CD14-positive monocyte (primary cell): ENCODE measurements around the gene PCDHA9. TPM values are rescaled to one million over a fixed set of nuclear protein-coding genes. Genes with fewer than 3 reads are reported as not detected.
"Not testable (repeated sequence)": the region's sequence is repeated elsewhere in the genome, so short reads cannot be mapped to it uniquely, and the experiment has no call there.

Experiments
- DNase-seq, 3 donors: peaks; one replicate each; pipeline ENCODE4 v3.0.0-alpha.2; 2011 to 2022
- H2AFZ ChIP-seq: 2 replicates; pipeline ENCODE4 v1.6.0; 2012; ENCODE audit warnings: mild to moderate bottlenecking, low read depth, low read length, inconsistent platforms; ENCODE audit not compliant: insufficient read depth, poor library complexity, severe bottlenecking
- H3K27ac ChIP-seq, 2 donors: 1 replicate in 1 of 2; 2 replicates in 1 of 2; pipeline ENCODE4 v1.5.1; 2012 to 2013; ENCODE audit warnings: low read length in 2 of 2, control low read depth in 1 of 2, inconsistent platforms in 1 of 2, low read depth in 1 of 2, mild to moderate bottlenecking in 1 of 2
- H3K27me3 ChIP-seq, 2 donors: one replicate each; pipeline versions ENCODE4 v1.6.0 to v1.6.1; 2011 to 2013; ENCODE audit warnings: low read length in 2 of 2; ENCODE audit not compliant: control insufficient read depth in 2 of 2, insufficient read depth in 2 of 2
- H3K36me3 ChIP-seq, 2 donors: replicated peaks in 1 of 2; 1 replicate in 1 of 2; 2 replicates in 1 of 2; pipeline versions ENCODE4 v1.5.1 to v1.6.1; 2012 to 2013; ENCODE audit warnings: low read length in 2 of 2, control low read depth in 1 of 2, inconsistent platforms in 1 of 2, mild to moderate bottlenecking in 1 of 2; ENCODE audit not compliant: insufficient read depth in 2 of 2, control insufficient read depth in 1 of 2
- H3K4me1 ChIP-seq, 2 donors: 1 replicate in 1 of 2; 2 replicates in 1 of 2; pipeline versions ENCODE4 v1.5.1 to v1.6.1; 2012 to 2013; ENCODE audit warnings: low read length in 2 of 2, control low read depth in 1 of 2, inconsistent platforms in 1 of 2, mild to moderate bottlenecking in 1 of 2, moderate library complexity in 1 of 2; ENCODE audit not compliant: insufficient read depth in 2 of 2, control insufficient read depth in 1 of 2
- H3K4me2 ChIP-seq: replicated peaks from 2 replicates; pipeline ENCODE3; 2012; ENCODE audit warnings: low read length, moderate library complexity, mild to moderate bottlenecking; ENCODE audit not compliant: poor library complexity, severe bottlenecking; ENCODE audit errors: extremely low read depth
- H3K4me3 ChIP-seq, 3 experiments: fragments of 200-600 bp in 1 of 3; sonication (generic) in 1 of 3; replicated peaks in 1 of 3; 1 replicate in 2 of 3; 2 replicates in 1 of 3; pipeline ENCODE4 v1.5.1; 2011 to 2013; ENCODE audit warnings: low read length in 3 of 3, mild to moderate bottlenecking in 3 of 3, control low read depth in 2 of 3, low read depth in 2 of 3, inconsistent platforms in 1 of 3, moderate library complexity in 1 of 3
- H3K79me2 ChIP-seq: 2 replicates; pipeline ENCODE4 v1.6.0; 2012; ENCODE audit warnings: mild to moderate bottlenecking, control low read depth, inconsistent platforms, low read length, moderate library complexity; ENCODE audit not compliant: insufficient read depth
- H3K9ac ChIP-seq: 2 replicates; pipeline ENCODE4 v1.6.0; 2017; ENCODE audit warnings: low read length, mild to moderate bottlenecking; ENCODE audit not compliant: insufficient read depth, poor library complexity, severe bottlenecking
- H3K9me3 ChIP-seq, 2 donors: replicated peaks in 1 of 2; 1 replicate in 1 of 2; 2 replicates in 1 of 2; pipeline versions ENCODE4 v1.5.1 to v1.6.1; 2012 to 2013; ENCODE audit warnings: low read length in 2 of 2, control low read depth in 1 of 2; ENCODE audit not compliant: control insufficient read depth in 1 of 2, insufficient read depth in 1 of 2
- H4K20me1 ChIP-seq: 2 replicates; pipeline ENCODE4 v1.6.0; 2012; ENCODE audit warnings: mild to moderate bottlenecking, low read length, control low read depth, moderate library complexity; ENCODE audit not compliant: insufficient read depth
- H3K27ac Mint-ChIP-seq, 7 donors: one replicate each; pipeline ENCODE4 v1.8.0; 2020; ENCODE audit warnings: mild to moderate bottlenecking in 7 of 7, mixed read lengths in 7 of 7, moderate library complexity in 6 of 7, inconsistent platforms in 2 of 7
- H3K27me3 Mint-ChIP-seq, 3 donors: one replicate each; pipeline ENCODE4 v1.8.0; 2021 to 2022; ENCODE audit warnings: low read depth in 3 of 3, mild to moderate bottlenecking in 3 of 3, mixed read lengths in 3 of 3, moderate library complexity in 3 of 3, inconsistent platforms in 1 of 3
- H3K36me3 Mint-ChIP-seq, 2 donors: one replicate each; pipeline ENCODE4 v1.8.0; 2020; ENCODE audit warnings: mixed read lengths in 2 of 2, inconsistent platforms in 1 of 2, mild to moderate bottlenecking in 1 of 2
- H3K4me1 Mint-ChIP-seq: one replicate; pipeline ENCODE4 v1.8.0; 2020; ENCODE audit warnings: mild to moderate bottlenecking, mixed read lengths
- H3K4me3 Mint-ChIP-seq, 2 donors: one replicate each; pipeline ENCODE4 v1.8.0; 2020; ENCODE audit warnings: mild to moderate bottlenecking in 2 of 2, mixed read lengths in 2 of 2, moderate library complexity in 1 of 2
- H3K9me3 Mint-ChIP-seq, 7 donors: one replicate each; pipeline ENCODE4 v1.8.0; 2020 to 2022; ENCODE audit warnings: mixed read lengths in 7 of 7, mild to moderate bottlenecking in 6 of 7, moderate library complexity in 6 of 7, inconsistent platforms in 2 of 7
- CTCF ChIP-seq: fragments of 200-600 bp; IDR thresholded peaks from one replicate; pipeline ENCODE4 v1.8.0; 2022; ENCODE audit warnings: antibody characterized with exemption, mild to moderate bottlenecking
- WGBS: methylation state at CpG from one replicate; pipeline ENCODE4 v1.1.5; 2013; ENCODE audit warnings: missing lambda C conversion rate; ENCODE audit not compliant: insufficient coverage; 5-methylcytosine and 5-hydroxymethylcytosine counted together
- intact Hi-C, 2 donors: fragments of 100-400 bp; cut with micrococcal nuclease; formaldehyde crosslinking; loops; one replicate each; pipeline versions ENCODE4 v1.15.0 to v1.15.1; 2023
- polyA plus RNA-seq, 3 donors: library from polyadenylated mRNA; depleted of rRNA in 1 of 3; unstranded in 2 of 3; stranded (reverse) in 1 of 3; fragments of 300-500 nt in 2 of 3; fragments of >200 nt in 1 of 3; fragmentation: Illumina TruSeq in 2 of 3; gene quantifications; 1 replicate in 2 of 3; 2 replicates in 1 of 3; pipeline ENCODE4 v1.2.3, GENCODE V29; 2012 to 2021

The PCDHA9 gene
- polyA plus RNA-seq, 3 donors: not detected

GRCh38 chr5:140801494-140801841, 46.7 kb upstream of the PCDHA9 start:
- H3K4me1 Mint-ChIP-seq: no peaks in the 10 kb centered on the region
- no peak for TF ChIP-seq CTCF
- Histone ChIP-seq H4K20me1 (no peaks in the 10 kb centered on the region), H3K4me3 (peak overlapping the region in 1 of 3 experiments; percentile 23), H3K36me3 (no peaks in the 10 kb centered on the region), H3K4me1 (no peaks in the 10 kb centered on the region), H3K9ac (no peak overlapping the region), H3K27me3 (peaks cover 0 to 26% of the 10 kb centered on the region in 2 donors), H3K27ac (no peak overlapping the region), H3K4me2 (no peak overlapping the region), H3K9me3 (peaks cover 34 to 61% of the 10 kb centered on the region in 2 donors), H2AFZ (peak overlapping the region; percentile 21), H3K79me2 (no peaks in the 10 kb centered on the region)
- no peak for DNase-seq
- H3K9me3 Mint-ChIP-seq: peaks cover 30 to 62% (median 51%) of the 10 kb centered on the region in 7 donors
- intact Hi-C loops: no loop called here
- 31% methylated on average over 9 of the region's 16 CpGs for WGBS
- H3K27ac Mint-ChIP-seq: no peak overlapping the region
- H3K4me3 Mint-ChIP-seq: no peak overlapping the region
- peaks cover 5 to 21% (median 21%) of the 10 kb centered on the region in 3 donors for H3K27me3 Mint-ChIP-seq
- H3K36me3 Mint-ChIP-seq: peaks cover 0 to 8% of the 10 kb centered on the region in 2 donors

GRCh38 chr5:140802381-140802780, 45.8 kb upstream of the PCDHA9 start:
- H3K4me1 ChIP-seq, H3K27ac Mint-ChIP-seq, H3K36me3 ChIP-seq, intact Hi-C loops, H2AFZ ChIP-seq, H3K9ac ChIP-seq, DNase-seq, H4K20me1 ChIP-seq, H3K79me2 ChIP-seq, H3K4me1 Mint-ChIP-seq, H3K4me3 ChIP-seq, H3K4me2 ChIP-seq, H3K27ac ChIP-seq: not testable (repeated sequence)
- Histone ChIP-seq H3K9me3 (peaks cover 31 to 59% of the 10 kb centered on the region in 2 donors), H3K27me3 (peaks cover 0 to 33% of the 10 kb centered on the region in 2 donors)
- Mint-ChIP-seq H3K4me3 (peak overlapping the region in 1 of 2 donors; percentile 55), H3K9me3 (peaks cover 31 to 62% (median 49%) of the 10 kb centered on the region in 7 donors), H3K36me3 (peaks cover 0 to 12% of the 10 kb centered on the region in 2 donors), H3K27me3 (peaks cover 5 to 25% (median 23%) of the 10 kb centered on the region in 3 donors)
- WGBS: 46% methylated on average over 45 of the region's 45 CpGs
